Gastroesophageal sphincter (tissue), 3 donors: ENCODE measurements around the gene ALLC.

Experiments used
- POLR2AphosphoS5 ChIP-seq: sonication (generic); formaldehyde crosslinking; IDR thresholded peaks from one replicate; pipeline ENCODE4 v1.6.1; 2017; ENCODE audit warnings: antibody characterized with exemption
- TF ChIP-seq, protein P1 (sequence below), 4 experiments: fragments of 200-600 bp in 2 of 4; fragments of 450-650 bp in 2 of 4; sonication (generic) in 1 of 4; IDR thresholded peaks; one replicate each; pipeline ENCODE4 v1.5.1; 2017 to 2019; ENCODE audit warnings: antibody characterized with exemption in 4 of 4, mild to moderate bottlenecking in 2 of 4, moderate library complexity in 2 of 4

GRCh38 chr2:3680548-3681345 is 22.7 kb downstream of the ALLC start:
- TF ChIP-seq, protein P1, sequence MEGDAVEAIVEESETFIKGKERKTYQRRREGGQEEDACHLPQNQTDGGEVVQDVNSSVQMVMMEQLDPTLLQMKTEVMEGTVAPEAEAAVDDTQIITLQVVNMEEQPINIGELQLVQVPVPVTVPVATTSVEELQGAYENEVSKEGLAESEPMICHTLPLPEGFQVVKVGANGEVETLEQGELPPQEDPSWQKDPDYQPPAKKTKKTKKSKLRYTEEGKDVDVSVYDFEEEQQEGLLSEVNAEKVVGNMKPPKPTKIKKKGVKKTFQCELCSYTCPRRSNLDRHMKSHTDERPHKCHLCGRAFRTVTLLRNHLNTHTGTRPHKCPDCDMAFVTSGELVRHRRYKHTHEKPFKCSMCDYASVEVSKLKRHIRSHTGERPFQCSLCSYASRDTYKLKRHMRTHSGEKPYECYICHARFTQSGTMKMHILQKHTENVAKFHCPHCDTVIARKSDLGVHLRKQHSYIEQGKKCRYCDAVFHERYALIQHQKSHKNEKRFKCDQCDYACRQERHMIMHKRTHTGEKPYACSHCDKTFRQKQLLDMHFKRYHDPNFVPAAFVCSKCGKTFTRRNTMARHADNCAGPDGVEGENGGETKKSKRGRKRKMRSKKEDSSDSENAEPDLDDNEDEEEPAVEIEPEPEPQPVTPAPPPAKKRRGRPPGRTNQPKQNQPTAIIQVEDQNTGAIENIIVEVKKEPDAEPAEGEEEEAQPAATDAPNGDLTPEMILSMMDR (IDR thresholded peaks at IDR 0.05), result no peak
- no peak for TF ChIP-seq POLR2AphosphoS5
